PC-9 (cell line): ENCODE results near the gene MYH16.

Experiments
- EZH2 ChIP-seq: fragments of 200-600 bp; sonication (generic); IDR thresholded peaks from 2 replicates; pipeline ENCODE4 v1.8.0; 2017; ENCODE audit warnings: antibody characterized with exemption, low read depth
- TF ChIP-seq, protein P1 (sequence below): fragments of 200-600 bp; sonication (generic); conservative IDR thresholded peaks from 2 replicates; pipeline ENCODE4 v1.6.1; 2017; ENCODE audit warnings: mixed run types, antibody characterized with exemption, mild to moderate bottlenecking, moderate library complexity

DNA sequence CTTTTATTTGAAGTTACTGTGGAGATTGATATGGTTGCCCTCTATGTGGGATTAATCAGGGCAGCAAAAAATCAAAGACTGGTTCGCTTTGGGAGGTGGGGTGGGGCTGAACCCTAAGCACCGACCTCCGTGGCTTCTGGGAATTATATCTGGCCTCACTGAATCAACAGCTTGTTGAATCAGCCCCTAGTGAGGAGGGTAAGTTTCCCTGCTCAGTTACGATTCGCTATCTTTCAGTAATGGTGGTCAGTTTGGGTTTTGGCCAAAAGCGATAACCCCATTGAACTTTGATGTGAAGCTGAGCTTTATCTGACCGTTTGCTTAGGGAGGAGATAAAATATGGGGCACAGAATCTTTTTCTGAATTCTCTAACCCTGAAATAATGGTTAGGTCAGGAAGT is 36.5 kb downstream of the MYH16 start:
- TF ChIP-seq, protein P1, sequence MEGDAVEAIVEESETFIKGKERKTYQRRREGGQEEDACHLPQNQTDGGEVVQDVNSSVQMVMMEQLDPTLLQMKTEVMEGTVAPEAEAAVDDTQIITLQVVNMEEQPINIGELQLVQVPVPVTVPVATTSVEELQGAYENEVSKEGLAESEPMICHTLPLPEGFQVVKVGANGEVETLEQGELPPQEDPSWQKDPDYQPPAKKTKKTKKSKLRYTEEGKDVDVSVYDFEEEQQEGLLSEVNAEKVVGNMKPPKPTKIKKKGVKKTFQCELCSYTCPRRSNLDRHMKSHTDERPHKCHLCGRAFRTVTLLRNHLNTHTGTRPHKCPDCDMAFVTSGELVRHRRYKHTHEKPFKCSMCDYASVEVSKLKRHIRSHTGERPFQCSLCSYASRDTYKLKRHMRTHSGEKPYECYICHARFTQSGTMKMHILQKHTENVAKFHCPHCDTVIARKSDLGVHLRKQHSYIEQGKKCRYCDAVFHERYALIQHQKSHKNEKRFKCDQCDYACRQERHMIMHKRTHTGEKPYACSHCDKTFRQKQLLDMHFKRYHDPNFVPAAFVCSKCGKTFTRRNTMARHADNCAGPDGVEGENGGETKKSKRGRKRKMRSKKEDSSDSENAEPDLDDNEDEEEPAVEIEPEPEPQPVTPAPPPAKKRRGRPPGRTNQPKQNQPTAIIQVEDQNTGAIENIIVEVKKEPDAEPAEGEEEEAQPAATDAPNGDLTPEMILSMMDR, result no peak
- TF ChIP-seq EZH2, result no peak
